Fibroblast of skin of scalp (primary cell): ENCODE measurements around the gene GAS2L1.
A peak's percentile ranks its signal among the peaks of the same experiment; 100 is the strongest.
"Not testable (repeated sequence)": the region's sequence is repeated elsewhere in the genome, so short reads cannot be mapped to it uniquely, and the experiment has no call there.

ENCODE experiments used
- DNase-seq: peaks from one replicate; pipeline ENCODE4 v3.0.0-alpha.2; 2013

The GAS2L1 gene

DNA sequence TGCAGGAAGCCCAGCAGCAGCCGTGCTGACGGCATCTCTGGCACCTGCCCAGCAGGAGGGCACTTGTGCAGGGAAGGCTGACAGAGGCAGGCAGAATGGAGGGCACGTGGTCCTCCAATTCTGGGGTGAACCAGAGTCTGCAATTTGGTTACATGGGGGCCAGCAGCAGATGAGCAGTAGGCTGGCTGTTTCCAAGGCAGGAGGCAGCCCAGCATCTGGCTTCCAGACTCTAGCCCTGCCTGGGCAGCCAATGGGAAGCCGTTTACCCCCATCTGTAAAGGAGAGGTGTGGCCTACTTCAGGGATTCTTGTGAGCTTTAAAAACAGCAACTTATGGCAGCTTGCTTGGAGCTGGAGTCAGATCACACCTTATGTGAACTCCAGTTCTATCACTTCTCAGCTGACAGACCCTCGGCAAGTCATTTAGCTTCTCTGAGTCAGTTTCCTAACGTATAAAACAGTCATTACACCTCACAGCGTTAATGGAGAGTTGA is 36.9 kb downstream of the GAS2L1 start:
- peak; percentile 29 for DNase-seq

GRCh38 chr22:29344137-29344536 is 37.7 kb downstream of the GAS2L1 start:
- peak; percentile 90 for DNase-seq

- not testable (repeated sequence) for DNase-seq
These were observed 38.4 kb downstream of the GAS2L1 start for GRCh38 chr22:29344889-29345288.

DNA sequence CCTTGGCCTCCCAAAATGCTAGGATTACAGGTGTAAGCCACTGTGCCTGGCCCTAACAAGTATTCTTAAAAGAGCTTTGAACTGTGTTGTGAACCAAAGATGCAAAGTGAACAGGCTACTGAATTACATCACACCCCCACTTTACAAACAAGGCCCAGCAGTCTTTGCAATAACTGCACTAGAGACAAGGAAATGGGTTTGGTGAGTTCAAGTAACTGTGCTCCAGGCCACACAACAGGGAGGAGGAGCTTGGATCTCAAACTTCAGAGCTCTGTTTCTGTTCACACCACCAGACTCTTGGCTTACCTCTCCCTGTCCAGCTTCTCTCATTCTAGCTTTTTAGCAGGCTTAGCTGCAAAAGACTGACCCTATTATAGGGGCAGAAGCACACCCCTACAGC is 39.5 kb downstream of the GAS2L1 start:
- DNase-seq, result no peak

GRCh38 chr22:29346659-29347058 is 40.2 kb downstream of the GAS2L1 start:
- DNase-seq, result no peak

DNA sequence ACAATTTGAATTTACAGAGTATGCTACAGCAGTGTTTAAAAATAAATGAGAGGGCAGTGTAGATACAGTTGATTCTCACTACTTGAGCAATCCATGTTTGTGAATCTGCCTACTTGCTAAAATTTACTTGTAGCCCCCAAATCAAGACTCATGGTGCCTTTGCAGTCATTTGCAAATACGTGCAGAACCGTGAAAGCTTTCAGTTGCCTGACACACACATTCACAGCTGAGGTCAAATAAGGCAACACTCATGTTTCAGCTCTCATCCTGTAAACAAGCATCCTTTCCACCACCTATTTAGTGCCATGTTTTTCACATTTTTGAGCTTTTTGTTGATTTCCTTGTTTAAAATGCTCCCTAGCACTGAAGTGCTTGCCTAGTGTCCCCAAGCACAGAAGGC is 41.6 kb downstream of the GAS2L1 start:
- DNase-seq, result no peak

DNA sequence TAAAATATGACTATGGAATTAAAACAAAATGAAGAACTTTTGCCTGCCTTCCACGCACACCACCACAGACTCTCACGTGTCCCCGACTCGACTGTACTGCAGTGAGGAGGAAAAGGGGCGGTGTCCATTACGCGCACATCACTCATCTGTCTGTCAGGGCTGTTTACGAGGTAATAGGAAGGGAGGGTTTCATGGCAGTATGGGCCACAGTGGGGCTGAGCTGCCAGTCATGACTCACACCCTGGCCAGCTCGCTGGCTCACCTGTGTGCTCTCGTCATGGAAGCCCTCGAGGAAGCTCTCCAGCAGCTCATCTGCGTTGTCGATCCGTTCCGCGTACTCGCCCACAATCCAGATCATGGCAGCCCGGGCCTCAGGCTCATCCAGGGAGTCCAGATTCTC is 42.5 kb downstream of the GAS2L1 start:
- no peak for DNase-seq

- DNase-seq, result no peak
These were observed 44.6 kb downstream of the GAS2L1 start for GRCh38 chr22:29351042-29351441.

- DNase-seq, result no peak
These were observed 45.4 kb downstream of the GAS2L1 start for GRCh38 chr22:29351891-29352290.

GRCh38 chr22:29352778-29353177 is 46.3 kb downstream of the GAS2L1 start:
- no peak for DNase-seq

DNA sequence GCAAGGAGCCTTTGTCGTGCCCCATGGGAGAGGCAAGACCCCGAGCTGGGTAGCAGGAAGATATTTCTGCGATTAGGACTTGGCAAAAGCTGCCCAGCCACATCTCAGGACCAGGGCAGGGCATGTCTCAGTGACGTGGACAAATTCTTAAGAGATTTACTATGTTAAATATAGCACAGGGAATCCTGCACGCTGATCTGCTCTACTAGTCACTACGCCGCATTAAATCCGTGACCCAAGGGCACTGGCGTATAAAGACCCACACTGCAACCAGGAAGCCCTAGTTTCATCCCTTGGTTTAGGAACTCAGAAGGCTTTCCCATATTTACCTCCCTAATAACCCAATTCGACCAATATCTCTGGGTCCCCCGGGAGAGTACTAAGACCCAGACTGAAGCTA is 46.8 kb downstream of the GAS2L1 start:
- DNase-seq, result no peak

- no peak for DNase-seq
These were observed 47.4 kb downstream of the GAS2L1 start for GRCh38 chr22:29353860-29354259.

DNA sequence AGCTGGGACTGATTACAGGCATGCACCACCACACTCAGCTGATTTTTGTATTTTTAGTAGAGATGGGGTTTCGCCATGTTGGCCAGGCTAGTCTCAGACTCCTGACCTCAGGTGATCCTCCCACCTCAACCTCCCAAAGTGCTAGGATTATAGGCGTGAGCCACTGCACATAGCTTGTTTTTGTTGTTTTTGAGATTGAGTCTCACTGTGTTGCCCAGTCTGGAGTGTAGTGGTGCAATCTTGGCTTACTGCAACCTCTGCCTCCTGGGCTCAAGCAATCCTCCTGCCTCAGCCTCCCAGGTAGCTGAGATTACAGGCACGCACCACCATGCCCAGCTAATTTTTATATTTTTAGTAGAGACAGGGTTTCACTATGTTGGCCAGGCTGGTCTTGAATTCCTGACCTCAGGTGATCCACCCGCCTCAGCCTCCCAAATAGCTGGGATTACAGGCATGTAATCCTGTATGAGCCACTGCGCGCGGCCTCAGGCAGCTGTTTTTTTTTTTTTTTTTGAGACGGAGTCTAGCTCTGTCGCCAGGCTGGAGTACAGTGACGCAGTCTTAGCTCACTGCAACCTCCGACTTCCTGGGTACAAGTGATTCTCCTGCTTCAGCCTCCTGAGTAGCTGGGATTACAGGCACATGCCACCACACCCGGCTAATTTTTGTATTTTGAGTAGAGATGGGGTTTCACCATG is 50.9 kb downstream of the GAS2L1 start:
- not testable (repeated sequence) for DNase-seq

- peak; percentile 63 for DNase-seq
These were observed 53.0 kb downstream of the GAS2L1 start for GRCh38 chr22:29359469-29359868.
